ACC112 (cell line): ENCODE measurements around the gene BTBD16.

ENCODE experiments used
- H2AFZ ChIP-seq: fragments of 200-600 bp; sonication (generic); one replicate; pipeline ENCODE4 v1.6.0; 2017; ENCODE audit warnings: antibody characterized with exemption, low read length; ENCODE audit not compliant: unreplicated experiment
- H3K27ac ChIP-seq: fragments of 200-600 bp; sonication (generic); 2 replicates; pipeline ENCODE4 v1.5.1; 2014; ENCODE audit warnings: low read depth, mild to moderate bottlenecking, antibody characterized with exemption, low read length, moderate library complexity
- H3K27me3 ChIP-seq: fragments of 200-600 bp; sonication (generic); 2 replicates; pipeline ENCODE4 v1.6.1; 2014; ENCODE audit warnings: mild to moderate bottlenecking, antibody characterized with exemption, low read length, moderate library complexity, mixed read lengths; ENCODE audit not compliant: insufficient read depth
- H3K36me3 ChIP-seq: fragments of 200-600 bp; sonication (generic); 2 replicates; pipeline ENCODE4 v1.6.1; 2016; ENCODE audit warnings: mild to moderate bottlenecking, antibody characterized with exemption, low read length, moderate library complexity, mixed read lengths; ENCODE audit not compliant: insufficient read depth
- H3K4me1 ChIP-seq: fragments of 200-600 bp; sonication (generic); one replicate; pipeline ENCODE4 v1.6.1; 2016; ENCODE audit warnings: low read length, mixed read lengths; ENCODE audit not compliant: insufficient read depth, unreplicated experiment, control insufficient read depth
- H3K4me3 ChIP-seq: fragments of 200-600 bp; sonication (generic); 2 replicates; pipeline ENCODE4 v1.5.1; 2014; ENCODE audit warnings: mild to moderate bottlenecking, low read depth, low read length
- H3K79me2 ChIP-seq: fragments of 200-600 bp; sonication (generic); one replicate; pipeline ENCODE4 v1.6.0; 2016; ENCODE audit warnings: low read length; ENCODE audit not compliant: control insufficient read depth, unreplicated experiment, insufficient read depth

BTBD16 gene

DNA sequence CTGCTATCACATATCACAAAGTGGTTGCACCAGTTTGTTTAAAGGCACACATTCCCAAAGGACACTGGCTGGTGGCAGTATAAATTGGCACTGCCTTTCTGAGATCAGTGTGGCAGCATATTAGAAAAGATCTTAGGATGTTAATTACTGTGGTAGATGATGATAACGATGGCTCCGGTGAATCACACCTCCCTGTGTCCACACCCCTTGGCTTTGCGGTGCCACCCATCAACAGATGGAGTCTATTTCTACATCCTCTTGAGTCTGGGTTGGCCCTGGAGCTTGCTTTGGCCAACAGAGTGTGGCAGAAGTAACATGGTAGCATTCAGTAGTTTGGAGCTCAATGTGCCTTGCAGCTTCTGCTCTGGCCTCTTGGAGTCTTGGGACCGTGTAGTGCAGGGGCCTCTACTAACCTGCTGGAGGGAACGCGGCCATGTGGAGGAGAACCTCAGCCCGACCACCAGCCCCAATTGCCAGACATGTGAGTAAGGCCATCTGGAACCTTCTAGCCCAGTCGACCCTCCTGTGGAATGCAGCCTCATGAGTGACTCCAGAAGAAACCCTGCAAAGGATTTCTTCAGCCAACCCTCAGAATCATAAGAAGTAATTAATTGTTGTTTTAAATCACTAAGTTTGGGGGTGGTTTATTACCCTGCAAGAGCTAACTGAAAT, 76.2 kb downstream of the BTBD16 start:
- H3K4me1 ChIP-seq, result peaks cover 7% of the 10 kb centered on the region
- no peaks in the 10 kb centered on the region for H3K36me3 ChIP-seq
- H3K27ac ChIP-seq, result no peak overlapping the region
- H3K27me3 ChIP-seq, result peaks cover 20% of the 10 kb centered on the region
- no peaks in the 10 kb centered on the region for H3K79me2 ChIP-seq
- no peak overlapping the region for H2AFZ ChIP-seq
- H3K4me3 ChIP-seq, result no peak overlapping the region

- H3K27ac ChIP-seq, result no peak overlapping the region
- H3K4me1 ChIP-seq, result peaks cover 7% of the 10 kb centered on the region
- H3K4me3 ChIP-seq, result no peak overlapping the region
- no peaks in the 10 kb centered on the region for H3K36me3 ChIP-seq
- peaks cover 32% of the 10 kb centered on the region for H3K27me3 ChIP-seq
- H2AFZ ChIP-seq, result no peak overlapping the region
- H3K79me2 ChIP-seq, result no peaks in the 10 kb centered on the region
Observed at GRCh38 chr10:122348512-122348911, 77.4 kb downstream of the BTBD16 start.

GRCh38 chr10:122348935-122349361, 77.9 kb downstream of the BTBD16 start:
- H2AFZ ChIP-seq, result no peak overlapping the region

GRCh38 chr10:122349758-122350369, 78.8 kb downstream of the BTBD16 start:
- no peaks in the 10 kb centered on the region for H3K79me2 ChIP-seq
- H2AFZ ChIP-seq, result no peak overlapping the region
- H3K27ac ChIP-seq, result no peak overlapping the region
- H3K36me3 ChIP-seq, result no peaks in the 10 kb centered on the region
- no peak overlapping the region for H3K4me3 ChIP-seq
- H3K4me1 ChIP-seq, result peaks cover 3% of the 10 kb centered on the region
- peaks cover 35% of the 10 kb centered on the region for H3K27me3 ChIP-seq

More at GRCh38 chr10:122348935-122349361, 77.9 kb downstream of the BTBD16 start:
- Histone ChIP-seq H3K4me1 (peaks cover 7% of the 10 kb centered on the region), H3K4me3 (no peak overlapping the region), H3K79me2 (no peaks in the 10 kb centered on the region), H3K36me3 (no peaks in the 10 kb centered on the region), H3K27ac (no peak overlapping the region), H3K27me3 (peaks cover 35% of the 10 kb centered on the region)

DNA sequence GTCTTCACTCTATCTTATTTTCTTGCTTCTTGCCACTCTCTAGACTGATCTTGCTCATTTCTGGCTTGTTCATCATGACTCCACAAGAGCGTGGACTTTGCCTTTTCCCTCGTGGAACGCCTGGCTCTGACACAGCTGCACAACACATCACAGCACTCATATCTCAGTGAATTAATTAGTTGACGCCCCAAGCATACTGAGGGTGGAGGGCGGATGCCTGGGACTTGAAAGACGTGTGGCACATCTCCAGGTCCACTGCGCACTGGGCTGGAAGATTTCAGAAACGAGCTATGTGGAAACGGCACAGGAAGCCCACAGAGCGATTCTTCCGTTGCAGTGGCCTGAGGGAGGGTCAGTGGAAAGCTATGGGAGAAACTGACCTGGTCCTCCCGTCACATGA, 79.8 kb downstream of the BTBD16 start:
- Histone ChIP-seq H3K79me2 (no peaks in the 10 kb centered on the region), H3K27ac (no peak overlapping the region), H2AFZ (no peak overlapping the region), H3K36me3 (no peaks in the 10 kb centered on the region), H3K4me1 (no peaks in the 10 kb centered on the region), H3K27me3 (peaks cover 35% of the 10 kb centered on the region), H3K4me3 (no peak overlapping the region)

DNA sequence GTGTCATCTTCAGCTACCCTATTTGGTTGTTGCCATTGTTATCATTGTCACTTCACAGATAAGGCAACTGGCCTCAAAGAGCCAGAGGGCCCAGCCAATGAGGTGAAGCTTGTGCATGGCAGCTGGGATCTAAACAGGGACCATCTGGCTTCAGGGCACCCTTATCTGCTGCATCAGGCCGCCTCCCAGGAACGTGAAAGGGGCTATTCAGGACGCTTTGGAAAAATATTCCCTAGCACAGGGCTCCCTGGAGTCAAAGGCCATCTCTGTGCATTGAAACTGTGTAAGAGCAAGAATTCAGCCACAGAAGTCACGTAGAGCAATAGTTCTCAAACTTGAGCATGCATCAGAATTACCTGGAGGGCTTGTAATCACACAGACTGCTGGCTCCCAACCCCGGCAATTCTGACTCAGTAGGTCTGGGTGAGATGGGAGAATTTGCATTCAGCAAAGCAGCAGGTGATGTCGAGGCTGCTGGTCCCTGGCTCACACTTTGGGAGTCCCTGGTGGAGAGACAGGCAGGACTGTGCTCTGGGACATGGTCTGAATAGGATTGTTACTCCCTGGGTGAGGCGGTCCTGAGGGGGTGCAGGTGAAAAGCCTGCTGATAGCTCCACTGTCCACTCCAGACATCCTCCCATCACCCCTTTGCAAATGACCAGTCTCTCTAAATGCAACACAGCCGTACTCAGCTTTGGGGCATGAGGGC, 81.9 kb downstream of the BTBD16 start:
- H2AFZ ChIP-seq, result no peak overlapping the region
- H3K4me3 ChIP-seq, result no peak overlapping the region
- no peaks in the 10 kb centered on the region for H3K79me2 ChIP-seq
- no peaks in the 10 kb centered on the region for H3K4me1 ChIP-seq
- H3K27ac ChIP-seq, result no peak overlapping the region
- H3K27me3 ChIP-seq, result peaks cover 35% of the 10 kb centered on the region
- no peaks in the 10 kb centered on the region for H3K36me3 ChIP-seq

DNA sequence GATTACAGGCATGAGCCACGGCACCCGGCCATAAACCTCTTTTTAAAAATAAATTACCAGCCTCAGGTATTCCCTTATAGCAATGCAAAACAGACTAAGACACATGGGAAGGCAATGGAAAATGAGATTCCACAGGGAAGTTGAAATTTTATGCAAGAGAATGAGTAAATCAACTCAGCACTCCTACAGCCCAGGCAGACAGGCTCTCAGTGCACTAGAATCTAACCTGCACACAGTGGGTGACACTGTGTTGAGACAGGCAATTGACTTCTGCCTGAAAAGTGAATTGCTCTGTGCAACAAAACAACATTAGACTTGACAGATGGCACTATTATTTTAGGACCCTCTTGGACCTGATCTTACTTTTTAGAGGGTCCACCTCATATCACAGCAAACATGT, 83.3 kb downstream of the BTBD16 start:
- no peak overlapping the region for H3K4me3 ChIP-seq
- no peak overlapping the region for H2AFZ ChIP-seq
- H3K4me1 ChIP-seq, result no peaks in the 10 kb centered on the region
- no peaks in the 10 kb centered on the region for H3K36me3 ChIP-seq
- peaks cover 39% of the 10 kb centered on the region for H3K27me3 ChIP-seq
- H3K79me2 ChIP-seq, result no peaks in the 10 kb centered on the region
- H3K27ac ChIP-seq, result no peak overlapping the region

- H3K27ac ChIP-seq, result no peak overlapping the region
- no peaks in the 10 kb centered on the region for H3K36me3 ChIP-seq
- no peak overlapping the region for H2AFZ ChIP-seq
- H3K79me2 ChIP-seq, result no peaks in the 10 kb centered on the region
- peaks cover 15% of the 10 kb centered on the region for H3K27me3 ChIP-seq
- no peaks in the 10 kb centered on the region for H3K4me1 ChIP-seq
- no peak overlapping the region for H3K4me3 ChIP-seq
Observed at GRCh38 chr10:122357685-122358084, 86.6 kb downstream of the BTBD16 start.

DNA sequence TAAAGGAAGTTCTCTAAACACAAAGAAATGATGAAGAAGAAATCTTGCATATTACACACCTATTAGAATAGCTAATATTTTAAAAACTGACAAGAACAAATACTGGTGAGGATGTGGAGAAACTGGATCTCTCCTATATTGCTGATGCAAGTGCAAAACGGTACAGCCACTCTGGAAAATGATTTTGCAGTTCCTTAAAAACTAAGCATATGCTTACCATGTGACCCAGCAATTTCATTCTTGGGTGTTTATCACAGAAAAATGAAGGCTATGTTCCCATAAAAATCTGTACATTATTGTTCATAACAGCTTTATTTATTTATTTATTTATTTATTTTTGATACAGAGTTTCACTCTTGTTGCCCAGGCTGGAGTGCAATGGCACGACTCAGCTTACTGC, 88.5 kb downstream of the BTBD16 start:
- Histone ChIP-seq H2AFZ (no peak overlapping the region), H3K27me3 (0 out of 2 replicates have a peak, but pooled peaks cover 19% of the 10 kb centered on the region), H3K79me2 (no peaks in the 10 kb centered on the region), H3K36me3 (no peaks in the 10 kb centered on the region), H3K4me3 (no peak overlapping the region), H3K4me1 (no peaks in the 10 kb centered on the region), H3K27ac (no peak overlapping the region)

GRCh38 chr10:122361046-122361445, 90.0 kb downstream of the BTBD16 start:
- H3K79me2 ChIP-seq, result no peaks in the 10 kb centered on the region
- 0 out of 2 replicates have a peak, but pooled peaks cover 23% of the 10 kb centered on the region for H3K27me3 ChIP-seq
- no peak overlapping the region for H2AFZ ChIP-seq
- H3K4me1 ChIP-seq, result no peaks in the 10 kb centered on the region
- no peak overlapping the region for H3K27ac ChIP-seq
- H3K4me3 ChIP-seq, result no peak overlapping the region
- H3K36me3 ChIP-seq, result no peaks in the 10 kb centered on the region
